GM12878 (cell line): ENCODE measurements around the gene PSMB5. TPM values are rescaled to one million over a fixed set of nuclear protein-coding genes. Genes with fewer than 3 reads are reported as not detected.

Experiments
- ATAC-seq: fragments of 200-7000 bp; cut with Tn5 transposase; 3 replicates; pipeline ENCODE4 v1.9.1; 2020; ENCODE audit warnings: mild to moderate bottlenecking, moderate library complexity
- BruUV-seq: library from RNA; stranded (reverse); fragments of 400-500 nt; replicated peaks from 2 replicates; lab custom pipeline; 2021; lab: Mats Ljungman, UMichigan
- CTCF ChIA-PET: fragments of 300-600 bp; sonication (Branson Sonifier 250); formaldehyde crosslinking; extraction: SDS; loops from one replicate; lab custom pipeline; 2021; ENCODE audit warnings: inconsistent platforms; lab: Yijun Ruan, JAX
- POLR2A ChIA-PET: fragments of 350-600 bp; formaldehyde crosslinking; extraction: SDS; loops from one replicate; lab custom pipeline; 2021; ENCODE audit warnings: inconsistent platforms; lab: Charles Lee
- RAD21 ChIA-PET: fragments of 300-600 bp; sonication (Branson Sonifier 250); formaldehyde crosslinking; loops from one replicate; lab custom pipeline; 2023; ENCODE audit warnings: antibody characterized with exemption; ENCODE audit not compliant: unreplicated experiment; lab: Charles Lee
- SMC1A ChIA-PET: fragments of 300-600 bp; sonication (Branson Sonifier 250); formaldehyde crosslinking; loops from one replicate; lab custom pipeline; 2023; ENCODE audit not compliant: unreplicated experiment, uncharacterized antibody; lab: Charles Lee
- DNase-seq: peaks from one replicate; pipeline ENCODE4 v3.0.0-alpha.2; 2011; ENCODE audit warnings: low read depth, low spot score
- FAIRE-seq: peaks from 3 replicates; lab custom pipeline; 2011; peaks lifted over from hg19 to GRCh38; lab: Jason Lieb, UNC
- H2AFZ ChIP-seq: 2 replicates; pipeline ENCODE4 v1.6.0; 2011; ENCODE audit warnings: low read depth, low read length, control low read depth; ENCODE audit not compliant: control insufficient read depth
- H3K27ac ChIP-seq: 2 replicates; pipeline ENCODE4 v1.5.1; 2011; ENCODE audit warnings: control low read depth; ENCODE audit not compliant: control insufficient read depth, insufficient read depth
- H3K27me3 ChIP-seq, 2 experiments: replicated peaks in 1 of 2; 2 replicates each; pipeline versions ENCODE4 v1.6.0 to v1.6.1; 2011; ENCODE audit warnings: low read length in 1 of 2; ENCODE audit not compliant: control insufficient read depth in 2 of 2, insufficient read depth in 2 of 2
- H3K36me3 ChIP-seq, 2 experiments: 2 replicates each; pipeline ENCODE4 v1.5.1; 2011; ENCODE audit warnings: low read length in 1 of 2; ENCODE audit not compliant: control insufficient read depth in 2 of 2, insufficient read depth in 2 of 2
- H3K4me1 ChIP-seq: 2 replicates; pipeline ENCODE4 v1.6.1; 2011; ENCODE audit warnings: mild to moderate bottlenecking, low read length, moderate library complexity, mixed read lengths; ENCODE audit not compliant: control insufficient read depth, insufficient read depth
- H3K4me2 ChIP-seq: 2 replicates; pipeline ENCODE4 v1.6.0; 2011; ENCODE audit warnings: control low read depth; ENCODE audit not compliant: control insufficient read depth, insufficient read depth
- H3K4me3 ChIP-seq: fragments of 200-600 bp; sonication (generic); 2 replicates; pipeline ENCODE4 v1.5.1; 2016
- H3K79me2 ChIP-seq: 2 replicates; pipeline ENCODE4 v1.6.0; 2011; ENCODE audit warnings: low read length; ENCODE audit not compliant: control insufficient read depth, insufficient read depth
- H3K9ac ChIP-seq: 2 replicates; pipeline ENCODE4 v1.8.0; 2011; ENCODE audit warnings: low read length, control low read depth, mixed read lengths; ENCODE audit not compliant: control insufficient read depth, insufficient read depth
- H3K9me3 ChIP-seq: replicated peaks from 3 replicates; pipeline ENCODE4 v1.5.1; 2011; ENCODE audit warnings: mild to moderate bottlenecking, low read length; ENCODE audit not compliant: control insufficient read depth, insufficient read depth
- H4K20me1 ChIP-seq: 2 replicates; pipeline ENCODE4 v1.6.0; 2011; ENCODE audit not compliant: control insufficient read depth, insufficient read depth
- ATF3 ChIP-seq: IDR thresholded peaks from 2 replicates; pipeline ENCODE4 v1.6.1; 2011; ENCODE audit warnings: low read depth, mild to moderate bottlenecking, low read length, moderate library complexity, borderline replicate concordance; ENCODE audit errors: extremely low read depth
- CBX5 ChIP-seq: sonication (generic); IDR thresholded peaks from 2 replicates; pipeline ENCODE4 v1.6.1; 2016; ENCODE audit warnings: low read depth, moderate library complexity, mild to moderate bottlenecking, inconsistent platforms
- CREB1 ChIP-seq: IDR thresholded peaks from 2 replicates; pipeline ENCODE4 v1.6.1; 2012; ENCODE audit warnings: low read depth, mild to moderate bottlenecking, inconsistent platforms
- HDGF ChIP-seq: fragments of 450-650 bp; IDR thresholded peaks from 2 replicates; pipeline ENCODE4 v1.6.1; 2016; ENCODE audit warnings: antibody characterized with exemption
- JUNB ChIP-seq: IDR thresholded peaks from 2 replicates; pipeline ENCODE4 v1.6.1; 2016; ENCODE audit warnings: antibody characterized with exemption, mild to moderate bottlenecking
- MLLT1 ChIP-seq: fragments of 450-650 bp; IDR thresholded peaks from 2 replicates; pipeline ENCODE4 v1.6.1; 2016; ENCODE audit warnings: mild to moderate bottlenecking
- MYB ChIP-seq: fragments of 150-350 bp; IDR thresholded peaks from 2 replicates; pipeline ENCODE4 v1.6.1; 2014; ENCODE audit warnings: mild to moderate bottlenecking, low read depth, low read length, borderline replicate concordance
- NFYA ChIP-seq: IDR thresholded peaks from 2 replicates; pipeline ENCODE4 v1.6.1; 2011; ENCODE audit warnings: low read depth, mild to moderate bottlenecking, low read length, improper control_type of control experiment, borderline replicate concordance
- NR2F1 ChIP-seq: fragments of 450-650 bp; conservative IDR thresholded peaks from 2 replicates; pipeline ENCODE4 v1.6.1; 2017; ENCODE audit warnings: mild to moderate bottlenecking
- PAX5 ChIP-seq: IDR thresholded peaks from 2 replicates; pipeline ENCODE4 v1.6.1; 2011; ENCODE audit warnings: low read depth, low read length, borderline replicate concordance
- PBX3 ChIP-seq: IDR thresholded peaks from 2 replicates; pipeline ENCODE4 v1.6.1; 2011; ENCODE audit warnings: mild to moderate bottlenecking, low read depth, low read length, moderate library complexity; ENCODE audit not compliant: insufficient replicate concordance
- SMC3 ChIP-seq: IDR thresholded peaks from 2 replicates; pipeline ENCODE4 v1.6.1; 2011; ENCODE audit warnings: low read length, improper control_type of control experiment, borderline replicate concordance
- ZNF217 ChIP-seq: fragments of 450-650 bp; IDR thresholded peaks from 2 replicates; pipeline ENCODE4 v1.6.1; 2017; ENCODE audit warnings: antibody characterized with exemption, mild to moderate bottlenecking
- ZNF622 ChIP-seq: fragments of 450-650 bp; IDR thresholded peaks from 2 replicates; pipeline ENCODE4 v1.6.1; 2017; ENCODE audit warnings: mild to moderate bottlenecking, inconsistent platforms
- ZNF687 ChIP-seq: fragments of 450-650 bp; IDR thresholded peaks from 2 replicates; pipeline ENCODE4 v1.6.1; 2017; ENCODE audit warnings: mild to moderate bottlenecking, moderate library complexity
- WGBS: methylation state at CpG from one replicate; pipeline ENCODE4 v1.1.6; 2016; ENCODE audit warnings: low lambda C conversion rate; ENCODE audit not compliant: insufficient replicate concordance, insufficient coverage; ENCODE audit errors: missing lambda C conversion rate; 5-methylcytosine and 5-hydroxymethylcytosine counted together
- in situ Hi-C: fragments of 300-500 bp; cut with MboI; formaldehyde crosslinking; loops from 9 replicates; pipeline ENCODE4 v1.14.3; 2018; ENCODE audit warnings: mixed read lengths
- intact Hi-C: fragments of 100-400 bp; cut with micrococcal nuclease; formaldehyde crosslinking; loops from one replicate; pipeline ENCODE4 v1.14.2; 2022; ENCODE audit not compliant: unreplicated experiment
- polyA plus RNA-seq, 11 experiments: library from polyadenylated mRNA; depleted of rRNA in 4 of 11; unstranded in 6 of 11; stranded (reverse) in 5 of 11; fragments of >200 nt; fragmentation: Nextera tagmentation in 4 of 11; fragmentation: Illumina TruSeq in 1 of 11; extraction: Ambion mirVana in 4 of 11; extraction: Trizol in 1 of 11; gene quantifications; 1 replicate in 1 of 11; 2 replicates in 10 of 11; pipeline versions ENCODE4 v1.2.1 to v1.2.3, GENCODE V29; 2011 to 2016; ENCODE audit warnings: inconsistent platforms in 2 of 11, missing spikeins in 2 of 11, low read depth in 1 of 11
- total RNA-seq, 4 experiments: library from RNA; depleted of rRNA in 3 of 4; stranded (reverse); fragments of >200 nt in 3 of 4; fragmentation: Illumina TruSeq in 1 of 4; extraction: Trizol in 1 of 4; gene quantifications; 2 replicates each; pipeline versions ENCODE4 v1.2.1 to v1.2.3, GENCODE V29; 2013 to 2021

Gene PSMB5
- total and polyA plus RNA-seq, 10 of the 15 experiments (the other 5 are each of a cell fraction or from before 2014, with no cell fraction given): 84.5 to 802 (median 144) TPM

- H3K27ac ChIP-seq: no peak within 1 kb of the TSS
- peak; percentile 42 for ATAC-seq
- H3K36me3 ChIP-seq: no peaks in the 10 kb centered on the region; a peak in 1 of 4 replicates
- H3K4me3 ChIP-seq: peak within 1 kb of the TSS; percentile 63; the same call in 1 of the 2 replicates
- no peaks in the 10 kb centered on the region; the same call in 1 of the 2 replicates for H3K4me1 ChIP-seq
- in situ Hi-C loops (loop anchor here (5.0 kb wide), 1 partner anchor 410 kb away; no protein-coding TSS in a partner anchor), intact Hi-C loops (loop anchor here (1.0 to 10.0 kb wide), 4 partner anchors 9 to 598 kb away; partner anchors contain the start of gene PRMT5)
- no peaks in the 10 kb centered on the region for H3K9me3 ChIP-seq
- peak within 1 kb of the TSS; percentile 57 for H2AFZ ChIP-seq
- ChIA-PET POLR2A (no interaction called here), SMC1A (interaction anchor here (1.0 to 7.6 kb wide), 9 partner anchors 10 to 85 kb away, joined by 3 to 156 read pairs (median 9); partner anchors contain the start of genes CDH24, HAUS4 and PRMT5), RAD21 (interaction anchor here (0.6 to 9.1 kb wide), 6 partner anchors 8 to 160 kb away, joined by 3 to 224 read pairs (median 10); partner anchors contain the start of genes CDH24 and PRMT5), CTCF (interaction anchor here (0.6 to 25.0 kb wide), 18 partner anchors 10 to 594 kb away, joined by 3 to 853 read pairs (median 4); partner anchors contain the start of genes CDH24, HOMEZ, PABPN1 and PRMT5)
- H3K9ac ChIP-seq: peak within 1 kb of the TSS; percentile 25; the same call in 1 of the 2 replicates
- peak; percentile 7 for FAIRE-seq
- peak within 1 kb of the TSS; percentile 73 for H3K4me2 ChIP-seq
- H3K27me3 ChIP-seq: peaks cover 4 to 13% of the 10 kb centered on the region in 2 experiments
- BruUV-seq: no TSS peak
- WGBS: 1% methylated on average over 48 of the region's 48 CpGs
- H4K20me1 ChIP-seq: no peaks in the 10 kb centered on the region
- DNase-seq: no peak
- H3K79me2 ChIP-seq: no peaks in the 10 kb centered on the region
- TF ChIP-seq ZNF217: no peak
- TF ChIP-seq ATF3: no peak
- no peak for TF ChIP-seq ZNF622
- no peak for TF ChIP-seq ZNF687
- TF ChIP-seq NFYA: no peak
- TF ChIP-seq HDGF: no peak
- no peak for TF ChIP-seq JUNB
- TF ChIP-seq SMC3: peak; percentile 12; the same call in 1 of the 2 replicates
- peak; percentile 33 for TF ChIP-seq PBX3
- peak; percentile 51; the same call in 1 of the 2 replicates for TF ChIP-seq MLLT1
- peak; percentile 59; the same call in 1 of the 2 replicates for TF ChIP-seq CREB1
- TF ChIP-seq MYB: no peak
- 0 out of 2 replicates have a peak, but pooled peaks have one; percentile 8 for TF ChIP-seq NR2F1
- TF ChIP-seq PAX5: no peak
- TF ChIP-seq CBX5: no peak
Observed at GRCh38 chr14:22982477-22983245, 52.0 kb downstream of the PSMB5 start, which contains the start of gene AJUBA. AJUBA (minus strand) TSS chr14:22982551; CDS start chr14:22982266, 285 bp downstream.
